SKM-1 (cell line): ENCODE measurements around the gene AKR1C8.
"Not testable (repeated sequence)": the region's sequence is repeated elsewhere in the genome, so short reads cannot be mapped to it uniquely, and the experiment has no call there.

Experiments used
- DNase-seq: peaks from one replicate; lab custom pipeline; 2025; ENCODE audit not compliant: unreplicated experiment; lab: John Stamatoyannopoulos, UW

Gene AKR1C8

GRCh38 chr10:5168897-5169420 is 16.0 kb downstream of the AKR1C8 start:
- no peak for DNase-seq

- no peak for DNase-seq
Observed at GRCh38 chr10:5165738-5166137, 19.2 kb downstream of the AKR1C8 start.

GRCh38 chr10:5163487-5163886 is 21.5 kb downstream of the AKR1C8 start:
- no peak for DNase-seq

- DNase-seq: no peak
Observed at GRCh38 chr10:5159126-5159525, 25.8 kb downstream of the AKR1C8 start.

- no peak for DNase-seq
Observed at GRCh38 chr10:5157501-5157900, 27.4 kb downstream of the AKR1C8 start.

GRCh38 chr10:5155951-5156350 is 29.0 kb downstream of the AKR1C8 start:
- DNase-seq: no peak

- no peak for DNase-seq
Observed at GRCh38 chr10:5151076-5151475, 33.9 kb downstream of the AKR1C8 start.

- no peak for DNase-seq
Observed at GRCh38 chr10:5148678-5149032, 36.3 kb downstream of the AKR1C8 start.

GRCh38 chr10:5147981-5148677 is 36.8 kb downstream of the AKR1C8 start:
- no peak for DNase-seq

- no peak for DNase-seq
Observed at GRCh38 chr10:5147255-5147980, 37.5 kb downstream of the AKR1C8 start.

GRCh38 chr10:5146920-5147254 is 38.1 kb downstream of the AKR1C8 start:
- no peak for DNase-seq

GRCh38 chr10:5143137-5143536 is 41.8 kb downstream of the AKR1C8 start:
- no peak for DNase-seq

- no peak for DNase-seq
Observed at GRCh38 chr10:5142199-5142598, 42.8 kb downstream of the AKR1C8 start.

- not testable (repeated sequence) for DNase-seq
Observed at GRCh38 chr10:5137699-5138098, 47.3 kb downstream of the AKR1C8 start.

GRCh38 chr10:5136468-5137087 is 48.4 kb downstream of the AKR1C8 start:
- no peak for DNase-seq

- no peak for DNase-seq
Observed at GRCh38 chr10:5135581-5135980, 49.4 kb downstream of the AKR1C8 start.

- DNase-seq: no peak
Observed at GRCh38 chr10:5125315-5126044, 59.5 kb downstream of the AKR1C8 start.

GRCh38 chr10:5123886-5124285 is 61.1 kb downstream of the AKR1C8 start:
- DNase-seq: no peak

GRCh38 chr10:5119997-5120396 is 65.0 kb downstream of the AKR1C8 start:
- DNase-seq: not testable (repeated sequence)

- no peak for DNase-seq
Observed at GRCh38 chr10:5117026-5117425, 67.9 kb downstream of the AKR1C8 start.

- no peak for DNase-seq
Observed at GRCh38 chr10:5116621-5117020, 68.3 kb downstream of the AKR1C8 start.
